ENCODE data around the gene FOXL3.

FOXL3 gene

DNA sequence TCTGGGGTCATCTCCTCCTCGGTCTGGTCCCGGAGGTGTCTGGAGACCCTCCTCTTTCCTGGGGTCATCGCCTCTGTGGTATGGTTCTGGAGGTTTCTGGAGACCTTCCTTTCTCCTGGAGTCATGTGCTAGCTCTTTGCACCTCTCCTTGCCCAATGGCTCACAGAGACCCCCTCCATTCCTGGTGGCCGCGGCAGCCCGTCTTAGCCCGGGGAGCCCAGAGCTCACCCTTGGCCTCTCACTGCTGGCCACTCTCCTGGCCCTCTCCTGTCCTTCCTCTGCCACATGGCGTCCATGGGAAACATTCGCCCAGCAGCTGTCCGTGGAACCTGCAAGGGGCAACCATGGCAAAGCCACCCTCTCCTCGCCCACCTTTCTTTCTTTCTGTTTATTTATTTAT, 20.2 kb upstream of the FOXL3 start:
- no peak for DNase-seq

DNA sequence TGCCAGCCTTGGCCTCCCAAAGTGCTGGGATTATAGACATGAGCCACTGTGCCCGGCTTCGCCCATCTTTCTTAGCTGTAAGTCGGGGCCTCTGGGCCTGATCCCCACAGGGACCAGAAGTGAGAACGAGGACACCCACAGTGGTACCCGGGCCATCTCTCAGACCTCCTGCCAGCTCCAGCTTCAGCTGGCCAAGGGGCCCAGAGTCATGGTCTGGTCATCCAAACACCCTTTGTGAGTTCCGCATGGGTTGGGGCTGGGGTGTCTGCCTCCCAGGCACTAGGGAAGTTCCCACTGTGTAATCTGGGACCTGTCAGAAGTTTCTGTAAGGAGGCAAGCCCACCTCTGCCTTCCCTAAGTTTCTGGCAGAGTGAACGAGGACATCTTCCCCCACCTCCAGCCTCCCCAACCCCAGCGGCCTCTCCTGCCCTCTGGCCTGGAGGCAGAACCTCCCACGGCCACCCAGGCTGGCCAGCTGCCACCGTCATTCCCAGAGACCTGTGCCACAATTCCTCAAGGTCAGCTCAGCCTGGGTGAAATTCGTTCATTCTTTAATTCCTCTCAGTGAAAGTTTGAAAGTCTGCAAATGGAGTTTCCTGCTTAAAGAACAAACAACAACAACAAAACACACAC, 19.5 kb upstream of the FOXL3 start:
- DNase-seq, result no peak

- DNase-seq, result no peak
Observed at GRCh38 chr7:271266-272107, 18.5 kb upstream of the FOXL3 start.

DNA sequence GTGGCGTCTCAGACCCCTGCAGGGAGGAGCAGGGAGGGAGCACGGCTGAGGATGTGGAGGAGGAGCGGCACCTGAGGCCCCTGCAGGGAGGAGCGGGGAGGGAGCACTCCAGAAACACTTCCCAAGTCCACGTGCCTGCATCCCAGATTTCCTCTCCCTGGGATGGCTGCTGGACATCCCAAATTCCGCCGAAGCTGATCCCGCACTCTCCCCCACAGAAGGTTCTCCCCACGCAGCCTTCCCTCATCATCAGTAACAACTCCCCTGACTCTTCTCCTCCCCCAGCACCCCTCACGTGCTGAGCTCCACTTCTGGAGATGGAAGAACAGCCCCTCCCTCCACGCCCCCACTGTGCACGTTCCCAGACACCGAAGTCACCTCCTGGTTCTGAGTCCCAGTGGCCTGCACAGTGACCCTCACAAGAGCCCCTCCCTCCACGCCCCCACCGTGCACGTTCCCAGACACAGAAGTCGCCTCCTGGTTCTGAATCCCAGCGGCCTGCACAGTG, 17.8 kb upstream of the FOXL3 start:
- DNase-seq, result no peak

DNA sequence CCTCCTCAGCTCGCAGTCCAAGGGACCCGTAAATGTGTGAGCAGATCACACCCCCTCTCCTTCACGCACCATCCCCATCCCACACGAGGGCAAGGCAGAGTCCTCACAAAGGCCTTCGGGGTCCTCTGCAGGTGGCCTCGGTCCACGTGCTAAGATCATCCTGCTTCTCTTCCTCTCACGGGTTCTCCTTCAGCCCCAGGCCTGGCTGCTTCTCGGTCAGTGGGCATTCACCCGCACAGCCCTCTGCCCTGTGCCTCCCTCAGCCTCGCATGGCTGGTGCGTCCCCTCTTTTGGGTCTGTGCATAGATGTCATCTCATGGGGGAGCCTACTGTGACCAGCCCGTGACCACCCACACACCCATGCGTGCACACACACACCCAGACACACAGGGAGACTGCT, 17.3 kb upstream of the FOXL3 start:
- no peak for DNase-seq

- DNase-seq, result no peak
Observed at GRCh38 chr7:273327-273726, 16.6 kb upstream of the FOXL3 start.

GRCh38 chr7:274266-274665, 15.7 kb upstream of the FOXL3 start:
- no peak for DNase-seq

DNA sequence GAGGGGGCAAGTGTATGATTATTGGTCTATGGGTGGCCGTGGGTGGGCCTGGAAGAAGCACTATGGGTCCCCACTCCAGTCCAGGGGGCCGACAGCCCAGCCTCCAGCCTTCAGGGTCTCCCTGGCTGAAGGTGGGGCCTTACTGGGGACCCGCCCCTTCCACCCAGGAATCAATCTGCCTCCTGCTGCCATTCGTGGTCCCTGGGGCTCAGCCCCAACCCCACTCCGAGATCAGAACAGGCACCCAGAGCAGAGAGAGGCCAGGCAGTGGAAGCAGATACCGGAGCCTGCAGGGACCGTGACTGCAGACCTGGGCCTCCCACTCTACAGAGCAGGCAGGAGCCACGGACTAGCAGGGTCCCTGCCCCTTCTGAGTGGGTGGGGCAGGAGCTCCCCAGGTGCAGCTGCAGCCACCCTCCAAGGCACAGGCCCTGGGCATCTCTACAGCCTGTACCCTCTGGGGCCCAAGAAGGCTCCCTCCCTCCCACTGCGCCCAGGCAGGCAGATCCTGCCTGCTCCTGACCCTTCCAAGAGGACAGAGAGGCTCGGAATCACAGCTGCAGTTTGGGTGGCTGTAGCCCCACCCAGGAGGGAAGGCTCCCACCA, 13.6 kb upstream of the FOXL3 start:
- no peak for DNase-seq

GRCh38 chr7:277228-277627, 12.7 kb upstream of the FOXL3 start:
- DNase-seq, result no peak

GRCh38 chr7:278081-278480, 11.9 kb upstream of the FOXL3 start:
- DNase-seq, result no peak

GRCh38 chr7:279821-280220, 10.1 kb upstream of the FOXL3 start:
- DNase-seq, result no peak

GRCh38 chr7:280461-280860, 9.5 kb upstream of the FOXL3 start:
- no peak for DNase-seq

GRCh38 chr7:281637-282036, 8.3 kb upstream of the FOXL3 start:
- no peak for DNase-seq

DNA sequence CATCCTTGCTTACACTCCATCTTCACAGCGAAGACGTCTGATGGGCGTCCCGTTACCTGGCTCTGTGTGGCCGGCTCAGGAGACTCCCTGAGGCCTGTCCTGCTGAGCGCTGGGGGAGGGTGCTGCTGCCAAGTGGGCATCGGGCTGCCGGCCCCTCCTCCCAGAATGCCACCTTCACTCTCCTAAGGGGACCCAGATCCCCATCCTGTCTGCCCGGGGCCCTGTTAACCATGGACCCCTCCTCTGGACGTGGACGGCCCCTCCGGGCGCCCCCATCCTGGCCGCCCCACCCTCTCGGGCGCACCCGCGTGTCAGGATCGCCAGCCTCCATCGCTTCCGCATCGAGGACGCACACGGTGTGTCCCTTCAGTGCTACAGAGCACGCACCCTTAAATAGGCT, 7.3 kb upstream of the FOXL3 start:
- DNase-seq, result no peak

- no peak for DNase-seq
Observed at GRCh38 chr7:284762-285722, 4.9 kb upstream of the FOXL3 start.

DNA sequence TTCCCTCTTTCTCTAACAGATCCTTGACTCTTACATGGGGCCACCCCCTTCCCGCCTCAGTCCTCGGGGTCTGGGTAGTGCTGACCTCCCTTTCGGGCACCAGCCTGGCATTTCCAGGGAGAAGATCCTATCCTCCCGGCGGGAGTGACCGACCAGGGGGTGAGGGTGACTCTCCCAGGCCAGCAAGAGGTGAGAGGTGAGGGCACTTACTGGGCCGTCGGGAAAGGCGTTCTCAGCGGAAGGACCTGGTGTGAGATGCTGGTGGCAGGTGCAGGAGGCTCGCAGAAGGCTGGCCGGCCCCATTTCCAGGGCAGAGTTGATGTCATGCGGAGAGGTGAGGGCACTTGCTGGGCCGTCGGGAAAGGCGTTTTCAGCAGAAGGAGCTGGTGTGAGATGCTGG, 4.2 kb upstream of the FOXL3 start:
- DNase-seq, result no peak

- no peak for DNase-seq
Observed at GRCh38 chr7:286266-286665, 3.7 kb upstream of the FOXL3 start.

- no peak for DNase-seq
Observed at GRCh38 chr7:288671-289101, 1.3 kb upstream of the FOXL3 start.

DNA sequence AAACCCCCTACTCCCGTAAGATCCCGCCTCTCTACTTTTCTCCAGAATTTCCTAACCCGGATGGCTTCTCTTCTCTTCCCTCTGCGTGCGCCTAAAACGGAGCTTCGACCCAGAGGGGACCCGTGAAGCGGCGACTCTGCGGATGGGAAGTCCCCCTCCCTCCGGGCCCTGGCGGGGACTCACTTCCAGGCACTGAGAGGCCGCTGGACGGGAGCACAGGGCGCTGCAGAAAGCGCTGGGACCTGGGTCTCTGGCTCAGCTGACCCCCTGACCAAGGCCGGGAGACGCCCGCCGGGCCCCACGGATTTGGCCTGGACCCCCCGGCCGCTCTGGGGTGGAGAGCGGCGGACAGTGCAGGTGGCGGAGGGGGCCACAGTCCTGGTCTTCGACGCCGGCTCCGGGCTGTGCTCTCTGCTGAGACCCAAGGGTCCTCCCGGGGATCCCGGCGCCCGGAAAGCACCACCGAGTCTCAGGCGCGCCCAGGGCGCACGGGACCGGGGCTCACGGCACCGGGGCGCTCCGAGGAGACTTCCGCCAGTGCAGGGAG, 688 bp upstream of the FOXL3 start:
- no peak for DNase-seq

GRCh38 chr7:290554-291372, 793 bp downstream of the FOXL3 start:
- DNase-seq, result no peak

DNA sequence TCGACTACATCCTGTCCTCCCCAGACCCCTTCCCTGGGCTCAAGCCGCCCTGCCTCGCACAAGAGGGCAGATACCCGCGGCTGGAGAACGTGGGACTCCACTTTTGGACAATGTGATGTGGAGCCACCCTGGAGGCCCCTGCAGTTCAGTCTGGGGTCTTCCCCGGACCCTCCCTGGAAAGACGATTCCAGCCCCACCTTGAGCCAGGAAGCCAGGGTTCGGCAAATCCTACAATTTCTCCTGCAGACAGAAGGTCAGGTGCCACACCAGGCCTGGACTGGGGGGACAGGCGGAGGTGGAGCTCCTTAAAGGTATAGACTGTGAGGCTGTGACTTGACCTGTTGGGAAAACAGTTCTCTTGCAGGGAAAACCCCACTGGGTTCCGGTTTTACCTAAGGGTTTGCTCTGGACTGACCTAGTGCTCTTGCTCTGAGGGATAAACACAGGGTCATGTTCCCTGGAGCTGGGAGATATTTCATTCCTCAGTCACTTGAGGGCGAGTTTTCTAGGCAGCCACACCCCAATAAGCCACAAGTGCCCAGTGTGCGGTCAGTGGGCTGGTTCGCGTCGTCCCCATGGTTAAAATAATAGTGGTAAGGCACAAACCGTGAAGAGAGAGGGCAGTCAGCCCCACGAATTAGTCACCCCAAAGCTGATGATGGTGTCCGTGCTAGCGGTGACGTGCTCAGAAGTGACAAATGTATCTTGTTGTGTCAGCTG, 1.6 kb downstream of the FOXL3 start:
- DNase-seq, result no peak

All from DMS 273 treated with DMSO at 0.1 percent for 48 hours (cell line).